GM21825 (cell line): ENCODE data around the gene MT3.
A peak's percentile ranks its signal among the peaks of the same experiment; 100 is the strongest.
"Not testable (repeated sequence)": the region's sequence is repeated elsewhere in the genome, so short reads cannot be mapped to it uniquely, and the experiment has no call there.

Source experiments
- ATAC-seq: cut with Tn5 transposase; IDR thresholded peaks from one replicate; pipeline ENCODE4 v1.9.1; 2021; ENCODE audit warnings: mild to moderate bottlenecking, moderate library complexity; ENCODE audit not compliant: unreplicated experiment

The MT3 gene

GRCh38 chr16:56608876-56609462 is 19.6 kb downstream of the MT3 start:
- no peak for ATAC-seq

DNA sequence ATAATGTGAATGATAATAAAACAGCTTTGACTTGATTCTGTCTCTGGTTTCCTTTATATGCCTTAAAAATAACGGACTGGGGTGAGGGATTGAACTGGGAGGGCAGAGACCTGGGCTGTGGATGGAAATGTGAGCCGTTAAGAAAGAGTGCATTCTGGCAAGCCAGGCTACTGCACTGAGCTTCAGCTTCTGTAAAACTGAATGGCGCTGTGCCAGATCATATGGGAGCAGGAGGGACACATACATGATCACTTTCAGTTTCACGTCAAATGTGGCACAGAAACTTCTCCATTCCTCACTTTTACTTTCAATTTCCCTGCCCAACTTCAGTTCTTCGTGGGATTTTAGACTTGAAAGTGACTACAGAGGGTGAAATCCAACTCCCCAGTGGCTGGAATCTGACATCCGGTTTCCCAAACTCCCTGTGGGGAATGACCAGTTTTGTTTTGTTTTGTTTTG is 20.2 kb downstream of the MT3 start:
- ATAC-seq = no peak

- ATAC-seq = no peak
These were observed 20.8 kb downstream of the MT3 start for GRCh38 chr16:56610017-56610608.

GRCh38 chr16:56610609-56611111 is 21.3 kb downstream of the MT3 start:
- ATAC-seq = no peak

DNA sequence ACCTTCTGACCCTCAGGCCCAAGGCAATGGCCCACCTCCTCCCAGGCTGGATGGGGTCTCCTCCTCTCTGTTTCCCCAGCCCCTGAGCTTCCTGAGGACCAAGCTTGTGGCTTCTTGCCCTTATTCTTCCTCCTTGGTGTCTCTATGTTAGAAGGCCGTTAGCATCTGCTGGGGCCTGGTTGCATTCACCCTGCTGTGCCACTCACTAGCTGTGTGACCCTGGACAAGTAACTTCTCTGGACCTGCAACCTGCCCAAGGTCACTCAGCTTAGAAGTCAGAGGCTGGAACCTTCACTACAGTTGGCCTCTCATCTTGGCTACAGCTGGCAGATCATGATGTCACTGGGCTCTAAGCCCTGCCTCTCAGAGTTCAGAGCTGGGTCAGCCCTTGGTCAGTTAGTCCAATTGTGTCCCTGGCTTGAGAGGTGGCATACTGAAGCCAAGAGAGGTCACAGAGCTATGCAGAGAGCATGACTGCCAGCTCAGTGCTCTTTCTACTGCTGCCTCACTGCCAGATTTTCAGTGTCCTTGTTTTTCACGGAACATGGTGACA is 22.0 kb downstream of the MT3 start:
- ATAC-seq = no peak

- ATAC-seq = no peak
These were observed 24.4 kb downstream of the MT3 start for GRCh38 chr16:56613706-56614105.

DNA sequence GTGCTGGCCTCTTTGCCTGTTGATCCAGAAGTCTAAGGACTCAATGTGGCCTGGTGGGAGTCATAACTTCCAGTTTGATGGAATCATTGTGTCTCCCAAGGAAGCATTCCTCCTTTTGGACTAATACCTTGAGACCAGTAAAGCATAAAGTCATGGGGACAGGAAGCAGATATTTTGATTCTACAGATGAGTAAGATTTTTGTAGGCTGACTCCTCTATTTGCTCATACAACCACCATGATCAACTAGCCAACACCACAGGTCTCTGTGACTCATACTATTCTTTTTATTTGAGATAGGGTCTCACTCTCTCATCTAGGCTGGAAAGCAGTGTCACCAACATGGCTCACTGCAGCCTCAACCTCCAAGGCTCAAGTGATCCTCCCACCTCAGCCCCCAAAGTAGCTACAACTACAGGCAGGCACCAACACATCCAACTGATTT is 25.2 kb downstream of the MT3 start:
- ATAC-seq = no peak

- no peak for ATAC-seq
These were observed 26.0 kb downstream of the MT3 start for GRCh38 chr16:56615353-56615752.

DNA sequence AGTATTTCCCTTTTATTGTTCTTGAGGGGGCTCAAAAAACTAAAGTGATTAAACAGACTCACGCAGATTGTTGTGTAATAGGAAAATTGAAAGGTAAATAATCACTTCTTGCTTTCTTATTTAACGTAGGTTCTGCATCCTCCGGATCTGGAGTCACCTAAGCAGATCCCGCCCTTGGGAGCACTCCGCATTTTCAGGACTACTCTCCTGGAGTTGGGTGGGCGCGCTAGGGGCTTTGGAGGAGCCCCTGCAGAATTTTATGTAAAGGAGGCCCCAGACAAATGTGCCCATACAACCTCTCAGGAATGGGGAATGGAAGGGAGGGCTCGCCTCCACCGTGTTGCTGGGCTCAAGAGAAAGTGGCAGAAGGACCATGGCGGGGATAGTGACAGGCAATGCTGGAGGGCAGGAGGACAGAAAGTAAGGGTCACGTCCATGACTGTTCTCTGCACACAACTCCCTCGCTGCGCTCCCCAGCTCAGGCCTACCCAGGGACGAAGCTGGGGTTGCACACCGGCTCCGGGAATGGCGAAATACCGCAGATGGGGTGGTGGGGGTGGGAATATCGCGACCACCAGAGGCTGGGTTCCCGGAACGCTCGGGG is 27.4 kb downstream of the MT3 start:
- no peak for ATAC-seq

GRCh38 chr16:56617212-56618085 is 28.1 kb downstream of the MT3 start:
- ATAC-seq = no peak

- no peak for ATAC-seq
These were observed 28.8 kb downstream of the MT3 start for GRCh38 chr16:56618138-56618537.

- ATAC-seq = no peak
These were observed 31.1 kb downstream of the MT3 start for GRCh38 chr16:56620339-56620897.

DNA sequence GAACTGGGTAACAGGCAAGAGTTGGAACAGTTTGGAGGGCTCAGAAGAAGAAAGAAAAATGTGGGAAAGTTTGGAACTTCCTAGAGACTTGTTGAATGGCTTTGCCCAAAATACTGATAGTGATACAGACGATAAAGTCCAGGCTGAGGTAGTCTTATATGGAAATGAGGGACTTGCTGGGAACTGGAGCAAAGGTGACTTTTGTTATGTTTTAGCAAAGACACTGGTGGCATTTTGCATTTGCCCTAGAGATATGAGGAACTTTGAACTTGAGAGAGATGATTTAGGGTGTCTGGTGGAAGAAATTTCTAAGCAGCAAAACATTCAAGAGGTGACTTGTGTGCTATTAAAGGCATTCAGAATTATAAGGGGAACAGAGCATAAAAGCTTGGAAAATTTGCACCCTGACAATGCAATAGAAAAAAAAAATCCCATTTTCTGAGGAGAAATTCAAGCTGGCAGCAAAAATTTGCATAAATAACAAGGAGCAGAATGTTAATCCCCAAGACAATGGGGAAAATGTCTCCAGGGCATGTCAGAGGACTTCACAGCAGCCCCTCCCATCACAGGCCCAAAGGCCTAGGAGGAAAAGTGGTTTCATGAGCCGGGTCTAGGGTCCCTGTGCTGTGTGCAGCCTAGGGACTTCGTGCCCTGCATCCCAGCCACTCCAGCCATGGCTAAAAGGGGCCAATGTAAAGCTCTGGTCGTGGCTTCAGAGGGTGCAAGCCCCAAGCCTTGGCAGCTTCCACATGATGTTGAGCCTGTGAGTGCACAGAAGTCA is 32.5 kb downstream of the MT3 start:
- ATAC-seq = not testable (repeated sequence)

- not testable (repeated sequence) for ATAC-seq
These were observed 33.9 kb downstream of the MT3 start for GRCh38 chr16:56623184-56623583.

DNA sequence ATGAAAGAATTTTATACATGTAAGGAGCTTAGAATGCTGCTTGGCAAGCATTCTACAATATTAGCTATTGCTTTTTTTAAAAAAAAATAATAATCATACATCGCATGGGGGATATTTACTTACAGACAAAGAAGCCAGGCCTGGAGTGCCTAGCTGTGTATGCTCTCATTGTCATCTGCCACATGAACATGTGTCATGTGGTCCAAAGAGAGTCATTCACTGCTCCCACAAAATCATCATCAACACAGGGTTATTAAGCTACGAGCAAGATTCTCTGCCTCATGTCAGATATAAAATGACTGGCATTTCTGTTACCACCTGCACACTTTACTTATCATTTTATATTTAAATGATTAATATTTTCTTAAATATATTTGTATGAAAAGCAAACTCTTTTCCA is 34.3 kb downstream of the MT3 start:
- ATAC-seq = no peak

GRCh38 chr16:56625140-56625942 is 36.0 kb downstream of the MT3 start, which contains the start of gene MT1E:
TSS of gene MT1E (plus strand) at chr16:56625781. CDS start at chr16:56625852, 71 bp downstream.
- ATAC-seq = peak; percentile 47

- ATAC-seq = no peak
These were observed 36.8 kb downstream of the MT3 start for GRCh38 chr16:56625943-56626654.

DNA sequence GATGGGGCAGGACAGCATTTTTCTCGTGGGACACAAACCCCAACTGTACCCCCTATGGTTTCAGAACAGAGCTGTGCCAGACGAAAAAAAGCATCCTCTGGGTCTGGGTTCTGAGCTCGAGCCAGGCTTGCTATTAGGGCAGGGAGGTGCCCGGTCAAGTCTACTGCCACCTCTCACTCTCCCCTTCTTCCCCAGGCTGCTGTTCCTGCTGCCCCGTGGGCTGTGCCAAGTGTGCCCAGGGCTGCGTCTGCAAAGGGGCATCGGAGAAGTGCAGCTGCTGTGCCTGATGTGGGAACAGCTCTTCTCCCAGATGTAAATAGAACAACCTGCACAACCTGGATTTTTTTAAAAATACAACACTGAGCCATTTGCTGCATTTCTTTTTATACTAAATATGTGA is 37.4 kb downstream of the MT3 start:
- no peak for ATAC-seq
